GM19193 (cell line): ENCODE measurements around the gene TTC7B.

Experiments
- POLR2A ChIP-seq: IDR thresholded peaks from 4 replicates; pipeline ENCODE4 v1.6.1; 2011; ENCODE audit not compliant: insufficient read depth, insufficient read length; ENCODE audit errors: extremely low read depth

TTC7B gene

DNA sequence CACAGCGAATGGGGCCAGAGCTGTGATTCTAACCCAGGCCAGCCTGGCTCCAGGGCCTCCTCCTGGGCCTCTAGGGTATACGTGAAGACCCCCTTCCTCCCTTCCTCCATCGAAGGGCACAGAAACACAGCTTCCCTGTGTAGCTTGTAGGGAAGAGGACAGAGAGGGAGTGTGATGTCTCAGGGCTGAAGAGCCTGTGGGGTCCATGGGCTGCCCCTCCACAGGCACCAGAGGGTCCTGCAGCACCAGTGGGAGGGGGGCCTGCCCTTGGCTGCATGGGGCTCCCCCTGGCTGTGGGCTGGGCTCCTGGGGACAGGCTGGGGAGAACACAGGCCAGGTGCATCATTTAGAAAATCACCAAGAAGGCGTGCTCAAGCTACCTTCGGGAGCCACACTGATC lies 240.9 kb downstream of the TTC7B start:
- no peak for TF ChIP-seq POLR2A

DNA sequence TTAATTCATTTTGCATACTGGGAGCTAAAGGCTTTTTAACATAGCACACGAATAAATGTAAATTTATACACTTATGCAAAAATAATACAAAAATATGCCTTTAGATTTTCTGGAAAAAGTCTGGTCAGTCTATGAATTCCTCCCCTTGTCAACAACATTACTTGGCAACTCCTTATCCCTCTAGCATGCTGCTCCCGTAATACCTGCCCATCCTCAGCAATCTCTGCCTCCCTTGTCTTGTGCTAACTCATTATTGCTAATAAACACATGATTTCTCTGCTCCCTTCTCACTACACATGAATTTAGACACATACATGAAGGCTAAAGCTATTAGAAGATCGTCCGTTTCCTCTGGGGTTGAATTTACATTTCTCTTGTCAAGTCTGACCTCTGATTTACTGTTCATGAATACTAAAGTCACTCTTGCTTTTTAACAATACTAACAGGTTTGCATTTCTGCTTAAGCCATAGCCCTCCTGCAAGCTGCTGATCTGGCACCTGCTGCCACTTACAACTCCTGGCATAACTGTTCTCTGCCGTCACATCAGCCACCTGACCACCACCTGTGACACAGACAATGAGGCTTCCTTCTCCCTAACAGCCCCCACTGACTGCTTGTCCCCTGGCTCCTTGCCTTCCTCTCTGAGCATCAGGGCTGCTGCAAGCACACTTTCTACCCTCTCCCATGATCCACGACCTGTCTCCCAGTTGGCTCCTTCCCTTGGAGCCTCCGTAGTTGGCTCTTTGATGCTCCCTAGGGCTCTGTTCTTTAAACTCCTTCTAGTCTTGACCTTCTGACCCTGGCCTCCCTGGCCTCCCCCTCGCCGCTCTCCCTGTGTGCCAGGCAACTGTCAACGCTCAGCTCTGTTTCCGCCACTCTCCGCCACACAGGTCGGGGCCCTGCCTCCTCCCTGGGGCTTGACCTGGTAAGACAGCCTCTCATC lies 241.8 kb downstream of the TTC7B start:
- no peak for TF ChIP-seq POLR2A

DNA sequence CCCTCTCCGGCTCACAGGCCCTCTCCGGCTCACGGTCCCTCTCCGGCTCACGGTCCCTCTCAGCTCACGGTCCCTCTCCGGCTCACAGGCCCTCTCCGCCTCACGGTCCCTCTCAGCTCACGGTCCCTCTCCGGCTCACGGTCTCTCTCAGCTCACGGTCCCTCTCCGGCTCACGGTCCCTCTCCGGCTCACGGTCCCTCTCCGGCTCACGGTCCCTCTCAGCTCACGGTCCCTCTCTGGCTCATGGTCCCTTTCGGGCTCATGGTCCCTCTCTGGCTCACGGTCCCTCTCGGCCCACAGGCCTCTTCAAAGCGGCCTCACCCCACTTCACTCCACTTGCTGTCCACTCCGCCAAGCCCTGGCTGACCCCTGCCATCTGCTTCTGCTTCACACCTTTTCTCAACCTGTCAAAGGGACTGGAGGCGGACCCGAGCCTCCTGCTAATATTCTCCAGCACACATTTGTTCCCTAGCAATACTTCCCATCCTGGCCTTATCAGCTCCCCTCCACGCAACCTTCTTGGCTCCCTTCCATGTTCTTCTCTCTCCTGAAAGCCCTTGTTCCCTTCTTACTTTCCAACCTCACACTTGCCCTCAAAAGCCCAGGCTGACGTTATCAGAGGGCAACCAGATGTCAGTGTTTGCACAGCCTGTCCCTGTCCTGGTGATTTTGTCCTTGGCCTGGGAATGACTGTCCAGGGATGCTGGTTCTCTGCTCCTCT lies 242.7 kb downstream of the TTC7B start:
- no peak for TF ChIP-seq POLR2A

DNA sequence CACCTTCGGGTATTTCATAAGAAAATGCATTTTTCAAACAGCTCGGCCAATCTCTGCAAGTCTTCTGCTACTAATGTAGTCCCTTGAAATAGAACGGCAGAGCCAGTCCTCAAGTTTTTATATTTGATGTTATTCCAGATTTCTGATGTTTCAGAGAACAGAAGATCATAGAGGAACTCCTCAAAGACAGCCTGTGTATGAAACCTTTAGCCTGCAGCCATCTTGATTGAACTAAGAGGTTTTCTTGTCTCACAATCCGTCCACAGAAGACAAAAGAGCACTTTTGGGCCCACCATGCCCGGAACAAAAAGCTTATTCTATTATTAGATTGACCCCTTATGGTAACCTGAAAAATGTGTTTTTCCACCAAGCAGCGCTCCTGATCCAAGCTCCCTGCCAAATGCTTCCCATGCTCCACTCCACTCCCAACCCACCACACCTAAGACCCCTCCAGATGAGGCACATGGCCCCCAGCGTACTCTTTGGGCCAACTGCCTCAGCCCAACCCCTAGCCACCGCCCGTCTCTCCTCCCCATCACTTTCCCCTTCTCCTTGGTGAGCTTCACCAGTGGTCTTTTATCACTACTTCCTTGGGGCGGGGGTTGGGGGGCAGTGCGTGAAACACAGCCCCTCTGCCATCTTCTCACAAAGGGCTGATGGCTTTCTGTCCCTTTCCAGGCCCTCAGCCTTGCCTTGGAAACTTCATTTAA lies 243.6 kb downstream of the TTC7B start:
- no peak for TF ChIP-seq POLR2A

DNA sequence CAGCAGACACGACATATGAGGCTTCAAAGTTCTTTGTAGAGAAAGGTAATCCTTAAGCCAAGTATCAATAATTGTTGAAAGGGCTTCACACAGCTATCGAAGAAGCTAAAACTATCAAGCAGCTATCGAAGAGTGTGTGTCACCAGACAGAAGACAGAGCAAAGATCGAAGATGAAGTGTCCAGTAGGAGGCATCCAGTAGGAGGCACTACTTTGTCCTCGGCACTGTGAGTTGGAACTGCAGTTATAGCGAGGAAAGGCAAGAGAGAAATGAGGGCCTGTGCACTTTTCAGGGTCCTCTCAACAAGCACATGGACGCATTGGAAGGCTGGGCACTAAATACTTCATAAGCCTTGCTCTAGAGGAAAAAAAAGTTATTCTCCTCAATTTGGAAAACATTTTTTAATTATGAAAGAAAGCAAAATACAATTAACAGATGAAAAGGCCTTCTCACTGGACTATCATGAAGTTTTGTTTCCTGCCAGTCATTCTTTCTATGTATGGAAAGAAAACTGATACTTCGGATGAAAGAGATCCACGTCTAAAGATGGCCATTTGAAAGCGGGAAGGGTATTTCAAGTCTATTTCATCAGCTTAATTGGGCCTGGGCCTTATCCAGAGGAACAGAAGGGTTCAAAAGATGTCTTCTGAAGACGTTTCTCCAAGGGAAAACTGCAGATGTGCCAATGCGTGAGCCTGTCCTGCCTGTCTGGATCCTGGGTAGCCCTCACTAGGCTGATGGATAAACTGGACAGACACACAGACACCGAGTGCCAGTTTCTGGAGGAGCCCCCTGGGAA lies 244.9 kb downstream of the TTC7B start:
- no peak for TF ChIP-seq POLR2A

DNA sequence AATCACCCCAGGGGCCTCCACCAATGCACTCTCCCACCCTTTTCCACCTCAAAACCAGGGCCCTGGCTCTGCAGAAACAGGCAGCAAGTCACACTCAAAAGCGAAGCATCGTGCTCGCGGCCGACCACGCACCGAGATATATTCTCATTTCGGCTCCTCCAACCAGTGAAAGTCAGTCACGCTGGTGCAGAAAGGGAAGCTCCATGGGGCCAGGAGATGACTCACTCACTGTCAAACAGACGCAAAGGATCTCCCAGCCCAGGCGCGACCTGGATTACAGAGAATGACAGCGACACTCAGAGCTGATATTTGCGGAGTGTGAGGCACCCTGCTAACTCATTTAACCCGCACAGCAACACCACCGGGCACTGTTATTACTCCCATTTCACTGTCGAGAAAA lies 245.8 kb downstream of the TTC7B start:
- no peak for TF ChIP-seq POLR2A

DNA sequence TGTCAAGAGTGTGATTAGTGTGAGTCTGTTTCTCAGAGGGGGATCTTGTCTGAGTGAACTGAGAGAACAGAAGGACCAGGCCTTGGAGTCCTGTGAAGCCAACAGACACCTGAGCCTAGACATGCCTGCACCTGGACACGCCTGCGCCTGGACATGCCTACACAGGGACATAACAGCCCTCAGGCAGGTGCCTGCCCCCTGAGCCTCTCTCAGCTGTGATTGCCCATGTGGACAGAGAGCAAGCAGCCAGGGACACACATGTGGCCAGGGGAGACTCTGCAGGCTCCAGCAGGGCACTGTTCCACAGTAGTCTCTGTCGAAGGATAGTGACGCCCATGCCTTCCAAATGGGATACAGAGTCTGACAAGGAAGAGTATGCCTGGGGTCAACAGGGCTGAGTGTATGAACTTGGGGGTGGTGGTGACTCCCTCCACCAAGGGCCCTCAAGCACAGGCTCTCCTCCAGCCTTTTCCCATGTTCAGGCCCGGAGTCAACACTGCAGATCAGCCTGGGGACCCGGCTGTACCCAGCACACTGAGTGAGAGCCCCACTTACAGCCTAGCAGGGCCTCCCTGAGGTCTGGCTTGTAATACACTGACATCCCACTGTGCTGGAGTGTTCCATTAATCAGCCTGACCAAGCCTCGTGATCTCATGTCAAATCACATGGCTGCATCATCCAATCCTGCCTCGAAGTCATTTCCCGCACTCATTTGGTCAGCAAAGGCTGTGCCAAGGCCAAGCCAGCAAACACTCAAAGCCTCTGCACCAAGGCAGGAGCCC lies 246.4 kb downstream of the TTC7B start:
- TF ChIP-seq POLR2A, result no peak

DNA sequence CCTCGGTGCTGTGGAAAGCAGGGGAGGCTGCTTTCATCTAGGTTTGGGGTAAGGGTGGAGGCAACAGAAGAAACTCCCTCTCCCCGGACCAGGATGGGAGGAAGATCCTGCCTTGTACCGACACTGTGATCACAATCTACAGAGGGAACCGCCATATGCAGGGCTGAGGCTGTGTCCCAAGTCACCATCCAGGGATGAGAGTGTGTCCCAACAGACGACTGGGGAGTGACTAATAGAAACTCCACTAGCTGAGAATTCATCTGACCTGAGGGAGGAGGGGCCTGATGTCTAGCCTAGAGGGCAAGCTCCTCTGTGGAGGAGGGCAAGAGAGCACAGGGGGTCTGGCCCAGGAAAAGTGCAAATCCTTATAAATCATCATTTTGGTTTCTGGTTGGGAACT lies 247.0 kb downstream of the TTC7B start:
- no peak for TF ChIP-seq POLR2A

DNA sequence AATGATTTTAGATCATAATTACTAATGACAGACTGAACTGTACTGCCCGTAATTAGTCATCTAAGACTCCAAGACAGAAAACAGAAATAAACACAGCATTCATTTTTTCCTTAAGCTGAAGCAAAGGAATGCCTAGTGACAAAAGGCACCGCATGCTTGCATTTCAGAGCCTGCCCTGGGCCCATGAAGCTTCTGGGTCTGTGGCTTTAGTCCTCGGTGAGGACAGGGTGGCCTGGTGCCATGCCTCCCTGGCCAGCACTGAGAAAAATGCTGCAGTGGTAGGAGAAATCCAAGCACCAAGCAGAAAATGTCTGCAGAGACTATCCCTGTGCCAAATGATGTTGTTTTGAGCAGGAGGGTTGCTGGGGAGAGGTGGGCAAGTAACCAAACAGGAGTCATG lies 247.8 kb downstream of the TTC7B start:
- no peak for TF ChIP-seq POLR2A

DNA sequence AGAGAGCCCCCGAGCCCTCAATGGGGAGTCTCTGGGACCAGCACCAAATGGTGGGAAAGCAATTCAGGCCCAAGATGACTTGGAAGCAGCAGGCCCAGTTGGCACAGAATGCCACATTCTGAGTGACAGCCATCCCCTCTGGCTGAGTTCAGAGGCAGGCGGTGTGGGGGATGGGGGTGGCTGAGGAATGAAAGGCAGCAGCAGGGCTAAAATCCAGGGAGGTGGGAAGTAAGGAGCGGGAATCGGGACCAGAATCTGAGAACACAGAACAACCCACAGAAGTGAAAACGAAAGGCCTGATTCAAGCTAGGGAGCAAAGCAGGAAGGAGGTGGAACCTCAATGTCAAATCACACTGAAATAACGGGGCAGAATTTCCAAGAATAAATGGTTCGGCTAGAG lies 248.2 kb downstream of the TTC7B start:
- no peak for TF ChIP-seq POLR2A

DNA sequence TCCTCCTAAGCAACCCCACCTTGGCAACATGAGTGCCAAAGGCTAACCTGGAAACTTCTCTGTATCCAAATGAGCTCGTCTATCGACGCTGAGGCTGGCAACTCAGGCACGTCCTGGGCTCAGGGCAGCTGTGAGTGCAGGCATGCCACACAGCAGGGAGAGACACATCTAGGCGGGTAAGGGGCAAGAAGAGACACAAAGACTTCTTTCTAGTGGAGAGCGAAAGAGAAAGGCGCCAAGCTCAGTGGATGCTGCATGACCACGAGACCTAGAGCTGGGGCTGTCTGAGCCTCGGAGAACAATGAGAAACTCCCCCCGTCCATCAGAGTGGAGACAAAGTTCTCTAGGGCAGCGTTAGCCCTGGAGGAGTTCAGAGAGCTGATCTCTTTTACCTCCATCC lies 249.0 kb downstream of the TTC7B start:
- no peak for TF ChIP-seq POLR2A

DNA sequence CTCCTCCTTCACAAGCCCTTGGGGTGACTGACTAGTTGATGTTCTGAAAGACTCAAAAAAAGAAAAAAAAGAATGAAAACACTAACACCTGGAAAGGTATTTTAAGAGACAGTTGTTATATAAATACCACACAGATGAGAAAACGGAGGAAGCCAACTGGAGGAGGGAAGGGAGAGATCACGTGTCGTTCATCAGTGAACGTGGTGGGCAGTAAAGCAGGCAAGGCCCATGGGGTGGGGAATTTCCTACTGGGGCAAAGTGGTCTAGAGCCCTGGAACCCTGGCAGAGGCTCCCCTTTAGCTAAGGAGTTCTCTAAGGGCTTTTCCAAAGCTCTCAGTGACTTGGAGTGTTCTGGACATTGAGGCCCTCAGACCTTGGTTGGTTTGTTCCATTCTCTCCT lies 249.7 kb downstream of the TTC7B start:
- TF ChIP-seq POLR2A, result no peak

DNA sequence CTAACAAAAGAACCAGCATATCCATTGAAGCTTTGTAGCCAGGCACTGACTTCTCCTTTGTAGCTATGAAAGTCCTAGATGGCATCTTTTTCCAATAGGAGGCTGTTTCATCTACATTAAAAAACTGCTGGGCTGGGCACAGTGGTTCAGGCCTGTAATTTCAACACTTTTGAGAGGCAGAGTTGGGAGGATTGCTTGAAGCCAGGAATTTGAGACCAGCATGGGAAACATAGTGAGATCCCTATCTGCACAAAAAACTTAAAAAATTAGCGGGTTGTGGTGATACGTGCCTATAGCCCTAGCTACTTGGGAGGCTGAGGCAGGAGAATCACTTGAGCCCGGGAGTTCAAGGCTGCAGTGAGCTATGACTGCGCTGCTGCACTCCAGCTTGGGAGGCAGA lies 251.7 kb downstream of the TTC7B start:
- TF ChIP-seq POLR2A, result no peak

DNA sequence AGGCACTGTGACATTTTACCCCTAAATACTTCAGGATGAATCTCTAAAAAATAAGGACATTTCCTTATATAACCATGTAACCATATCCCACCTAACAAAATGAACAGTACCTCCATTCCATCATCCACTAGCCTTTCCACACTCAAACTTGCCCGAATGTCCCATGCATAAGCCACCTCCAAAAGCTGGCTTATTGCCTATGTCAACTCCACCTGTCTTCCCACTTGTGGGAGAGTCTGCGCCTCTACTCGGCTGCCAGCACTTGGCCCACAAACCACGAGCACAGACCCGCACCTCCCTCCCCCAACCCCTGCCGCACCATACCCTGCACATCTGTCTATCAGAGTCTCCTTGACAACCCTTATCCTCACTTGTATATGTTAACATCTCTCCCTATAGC lies 253.6 kb downstream of the TTC7B start:
- TF ChIP-seq POLR2A, result no peak
